PC-9 (cell line): Measurements from ENCODE around the gene KCNC4. TPM values are rescaled to one million over a fixed set of nuclear protein-coding genes. Genes with fewer than 3 reads are reported as not detected.

Experiments
- Bru-seq: library from RNA; stranded (reverse); fragments of 400-500 nt; gene quantifications from one replicate; lab custom pipeline; 2021; lab: Mats Ljungman, UMichigan
- BruChase-seq, 2 experiments: library from RNA; stranded (reverse); fragments of 400-500 nt; gene quantifications; one replicate each; lab custom pipeline; 2021; lab: Mats Ljungman, UMichigan
- BruUV-seq: library from RNA; stranded (reverse); fragments of 400-500 nt; replicated peaks from 2 replicates; lab custom pipeline; 2021; lab: Mats Ljungman, UMichigan
- CTCF ChIA-PET: fragments of 300-600 bp; sonication (Branson Sonifier 250); formaldehyde crosslinking; loops from one replicate; lab custom pipeline; 2022; ENCODE audit warnings: antibody characterized with exemption; lab: Charles Lee
- POLR2A ChIA-PET: fragments of 300-600 bp; sonication (Branson Sonifier 250); formaldehyde crosslinking; loops from one replicate; lab custom pipeline; 2022; ENCODE audit warnings: antibody characterized with exemption; ENCODE audit not compliant: unreplicated experiment; lab: Charles Lee
- DNase-seq, 2 experiments: peaks; one replicate each; pipeline versions ENCODE4 v3.0.0 to v3.0.0-alpha.2; 2015 to 2022; ENCODE audit warnings: mixed read lengths in 1 of 2
- H2AFZ ChIP-seq: fragments of 200-600 bp; sonication (generic); 2 replicates; pipeline ENCODE4 v1.8.1; 2017; ENCODE audit warnings: antibody characterized with exemption
- H3F3A ChIP-seq: fragments of 200-600 bp; sonication (generic); 2 replicates; pipeline ENCODE4 v1.8.1; 2017; ENCODE audit warnings: antibody characterized with exemption, mild to moderate bottlenecking, low read depth; ENCODE audit not compliant: insufficient read depth
- H3K27ac ChIP-seq: fragments of 200-600 bp; sonication (generic); 2 replicates; pipeline ENCODE4 v1.6.1; 2016; ENCODE audit warnings: mixed run types
- H3K27me3 ChIP-seq: fragments of 200-600 bp; sonication (generic); 2 replicates; pipeline ENCODE4 v1.6.1; 2016; ENCODE audit warnings: low read depth, mixed run types; ENCODE audit not compliant: insufficient read depth
- H3K36me3 ChIP-seq: fragments of 200-600 bp; sonication (generic); 2 replicates; pipeline ENCODE4 v1.6.1; 2016; ENCODE audit warnings: low read depth, mixed run types
- H3K4me1 ChIP-seq: fragments of 200-600 bp; sonication (generic); replicated peaks from 2 replicates; pipeline ENCODE4 v1.6.1; 2016; ENCODE audit warnings: mixed run types; ENCODE audit not compliant: insufficient read depth
- H3K4me2 ChIP-seq: fragments of 200-600 bp; sonication (generic); 2 replicates; pipeline ENCODE4 v1.6.1; 2017; ENCODE audit warnings: mixed run types
- H3K4me3 ChIP-seq: fragments of 200-600 bp; sonication (generic); 2 replicates; pipeline ENCODE4 v1.6.1; 2016; ENCODE audit warnings: mixed run types
- H3K79me2 ChIP-seq: fragments of 200-600 bp; sonication (generic); 2 replicates; pipeline ENCODE4 v1.6.1; 2017; ENCODE audit warnings: low read depth, mixed run types
- H3K9me2 ChIP-seq: fragments of 200-600 bp; sonication (generic); 2 replicates; pipeline ENCODE4 v1.8.1; 2017; ENCODE audit warnings: mild to moderate bottlenecking; ENCODE audit not compliant: insufficient read depth
- H3K9me3 ChIP-seq: fragments of 200-600 bp; sonication (generic); 2 replicates; pipeline ENCODE4 v1.8.1; 2016; ENCODE audit warnings: low read depth; ENCODE audit not compliant: insufficient read depth
- H4K20me1 ChIP-seq: fragments of 200-600 bp; sonication (generic); 2 replicates; pipeline ENCODE4 v1.8.1; 2017; ENCODE audit not compliant: insufficient read depth
- EZH2 ChIP-seq: fragments of 200-600 bp; sonication (generic); IDR thresholded peaks from 2 replicates; pipeline ENCODE4 v1.8.0; 2017; ENCODE audit warnings: antibody characterized with exemption, low read depth
- intact Hi-C: fragments of 100-400 bp; cut with micrococcal nuclease; formaldehyde crosslinking; loops from one replicate; pipeline ENCODE4 v1.10.0; 2022; ENCODE audit not compliant: unreplicated experiment
- long read RNA-seq: library from polyadenylated mRNA; stranded (forward); transcript quantifications from one replicate; pipeline ENCODE4 v2.0.0, GENCODE V29; 2022
- total RNA-seq: library from RNA; stranded (reverse); gene quantifications from 2 replicates; pipeline ENCODE4 v1.2.3, GENCODE V29; 2021
- TF ChIP-seq, protein P1 (sequence below): fragments of 200-600 bp; sonication (generic); conservative IDR thresholded peaks from 2 replicates; pipeline ENCODE4 v1.6.1; 2017; ENCODE audit warnings: mixed run types, antibody characterized with exemption, mild to moderate bottlenecking, moderate library complexity

Gene KCNC4
- total RNA-seq (8.6 and 9.4 TPM in 2 replicates), Bru-seq, nascent RNA (percentile 43 among the genes with signal in this experiment), BruChase-seq, experiment 1, labeled RNA remaining after a 2-hour chase (percentile 57 among the genes with signal in this experiment), BruChase-seq, experiment 2, labeled RNA remaining after a 6-hour chase (percentile 50 among the genes with signal in this experiment)
- long read RNA-seq, full-length matches to known transcripts, result 3 of 10 reads
- long read RNA-seq, partial matches to known transcripts, result 1 of 10 reads
- long read RNA-seq, other reads (novel, unspliced or antisense), result 6 of 10 reads

DNA sequence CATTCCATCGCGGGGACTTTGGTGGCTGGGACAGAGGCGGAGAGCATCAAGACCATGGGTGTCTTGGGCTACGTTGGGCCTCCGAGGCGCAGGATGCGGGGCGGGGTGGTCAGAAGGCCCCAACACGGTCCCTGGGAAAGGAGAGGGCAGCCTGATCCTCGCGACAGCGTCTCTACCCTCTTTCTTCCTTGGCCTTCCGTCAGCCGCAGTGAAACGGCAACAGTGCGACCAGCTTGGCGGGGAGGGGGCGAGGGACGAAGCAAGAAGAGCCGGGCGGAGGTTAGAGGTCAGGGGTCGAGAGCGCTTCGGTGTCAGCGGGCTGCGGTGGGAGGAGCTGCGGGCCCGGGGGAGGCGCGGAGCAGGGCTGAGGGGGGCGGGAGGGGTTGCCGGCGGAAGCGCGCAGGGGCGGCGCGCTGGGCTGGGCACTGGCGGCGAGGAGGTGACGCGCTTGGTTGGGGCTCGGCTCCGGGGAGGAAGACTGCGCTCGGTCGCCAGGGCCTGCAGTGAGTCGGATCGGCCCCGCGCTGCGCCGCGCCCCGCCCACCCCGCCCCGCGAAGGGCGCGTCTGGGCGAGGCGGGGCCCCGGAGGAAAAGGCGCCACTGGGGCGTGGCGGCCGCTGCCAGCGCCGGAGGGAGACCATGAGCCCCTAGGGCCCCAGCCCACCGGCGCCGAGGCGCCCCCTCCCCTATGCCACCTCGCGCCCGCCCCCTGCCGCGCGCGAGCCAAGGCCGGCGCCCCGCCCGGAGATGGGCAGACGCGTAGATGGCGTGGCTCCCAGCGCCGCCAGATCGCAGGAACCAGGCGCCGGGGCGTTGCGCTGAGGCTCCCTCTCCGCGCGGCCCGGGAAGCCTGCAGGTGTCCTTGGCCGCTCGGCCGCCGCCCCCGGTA is at the start of gene KCNC4:
Gene KCNC4, plus strand, starts transcription at position 600 of the 889 bp plus-strand sequence. CDS start 1,186 bp downstream, outside the sequence.
- H3K4me3 ChIP-seq, result peak within 1 kb of the TSS; percentile 65
- no peaks in the 10 kb centered on the region for H3K36me3 ChIP-seq
- H3K9me2 ChIP-seq, result no peaks in the 10 kb centered on the region
- TF ChIP-seq, protein P1, sequence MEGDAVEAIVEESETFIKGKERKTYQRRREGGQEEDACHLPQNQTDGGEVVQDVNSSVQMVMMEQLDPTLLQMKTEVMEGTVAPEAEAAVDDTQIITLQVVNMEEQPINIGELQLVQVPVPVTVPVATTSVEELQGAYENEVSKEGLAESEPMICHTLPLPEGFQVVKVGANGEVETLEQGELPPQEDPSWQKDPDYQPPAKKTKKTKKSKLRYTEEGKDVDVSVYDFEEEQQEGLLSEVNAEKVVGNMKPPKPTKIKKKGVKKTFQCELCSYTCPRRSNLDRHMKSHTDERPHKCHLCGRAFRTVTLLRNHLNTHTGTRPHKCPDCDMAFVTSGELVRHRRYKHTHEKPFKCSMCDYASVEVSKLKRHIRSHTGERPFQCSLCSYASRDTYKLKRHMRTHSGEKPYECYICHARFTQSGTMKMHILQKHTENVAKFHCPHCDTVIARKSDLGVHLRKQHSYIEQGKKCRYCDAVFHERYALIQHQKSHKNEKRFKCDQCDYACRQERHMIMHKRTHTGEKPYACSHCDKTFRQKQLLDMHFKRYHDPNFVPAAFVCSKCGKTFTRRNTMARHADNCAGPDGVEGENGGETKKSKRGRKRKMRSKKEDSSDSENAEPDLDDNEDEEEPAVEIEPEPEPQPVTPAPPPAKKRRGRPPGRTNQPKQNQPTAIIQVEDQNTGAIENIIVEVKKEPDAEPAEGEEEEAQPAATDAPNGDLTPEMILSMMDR, result no peak
- TF ChIP-seq EZH2, result no peak
- no peak within 1 kb of the TSS for H3K27ac ChIP-seq
- no peaks in the 10 kb centered on the region for H3K9me3 ChIP-seq
- CTCF ChIA-PET, result interaction anchor here (0.7 to 1.6 kb wide), 2 partner anchors 103 to 250 kb away, joined by 4 to 5 read pairs; no protein-coding TSS in a partner anchor
- peak within 1 kb of the TSS; percentile 87 for H3K4me2 ChIP-seq
- intact Hi-C loops, result no loop called here
- peaks cover 16% of the 10 kb centered on the region for H3K79me2 ChIP-seq
- H2AFZ ChIP-seq, result peak within 1 kb of the TSS; percentile 83
- H3F3A ChIP-seq, result peaks cover 32% of the 10 kb centered on the region
- no TSS peak for BruUV-seq
- POLR2A ChIA-PET, result interaction anchor here (0.7 kb wide), 1 partner anchor 128 kb away, joined by 3 read pairs; no protein-coding TSS in a partner anchor
- H4K20me1 ChIP-seq, result peaks cover 10% of the 10 kb centered on the region; the same call in 1 of the 2 replicates
- H3K27me3 ChIP-seq, result no peaks in the 10 kb centered on the region
- peak; percentile 67 to 80 for DNase-seq
- H3K4me1 ChIP-seq, result peaks cover 41% of the 10 kb centered on the region

DNA sequence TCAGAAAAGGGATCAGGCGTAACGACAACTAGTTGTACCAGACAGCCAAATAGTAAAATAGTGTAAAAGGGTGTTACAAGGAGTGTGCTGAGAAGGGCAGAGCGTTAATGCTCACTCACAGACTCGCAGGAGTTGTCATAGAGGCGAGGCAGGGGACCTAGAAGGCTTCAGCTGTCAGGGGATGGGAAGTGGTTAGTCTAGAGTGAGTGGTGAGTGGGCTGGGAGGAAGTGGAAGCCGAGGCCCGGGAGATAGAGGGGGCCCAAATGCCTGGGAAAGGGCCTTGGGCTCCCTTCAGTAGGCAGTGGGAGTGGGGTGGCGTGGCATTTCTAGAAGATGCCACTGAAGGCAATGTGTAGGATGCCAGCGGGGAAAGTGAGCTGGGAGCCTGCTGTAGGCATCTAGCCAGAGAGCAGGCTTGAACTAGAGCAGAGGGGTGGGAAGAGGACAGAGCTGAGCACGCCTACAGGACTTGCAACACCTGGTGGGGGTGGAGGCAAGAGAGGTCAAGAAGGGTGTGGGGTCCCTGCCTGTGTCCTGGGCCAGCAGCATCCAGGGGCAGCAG is 49.5 kb upstream of the KCNC4 start:
- no peaks in the 10 kb centered on the region for H3K79me2 ChIP-seq
- BruUV-seq, result no TSS peak
- no peaks in the 10 kb centered on the region for H3K9me2 ChIP-seq
- H3K4me2 ChIP-seq, result no peak overlapping the region
- peaks cover 10% of the 10 kb centered on the region for H3K4me1 ChIP-seq
- CTCF ChIA-PET, result no interaction called here
- H3F3A ChIP-seq, result no peaks in the 10 kb centered on the region; the same call in 1 of the 2 replicates
- H4K20me1 ChIP-seq, result no peaks in the 10 kb centered on the region; the same call in 1 of the 2 replicates
- H3K27ac ChIP-seq, result no peak overlapping the region
- peaks cover 4% of the 10 kb centered on the region; the same call in 1 of the 2 replicates for H3K27me3 ChIP-seq
- no peaks in the 10 kb centered on the region for H3K9me3 ChIP-seq
- intact Hi-C loops, result no loop called here
- H2AFZ ChIP-seq, result no peak overlapping the region
- POLR2A ChIA-PET, result no interaction called here
- no peaks in the 10 kb centered on the region for H3K36me3 ChIP-seq
- DNase-seq, result no peak
- TF ChIP-seq EZH2, result no peak
- TF ChIP-seq, protein P1, result no peak
- H3K4me3 ChIP-seq, result no peak overlapping the region

DNA sequence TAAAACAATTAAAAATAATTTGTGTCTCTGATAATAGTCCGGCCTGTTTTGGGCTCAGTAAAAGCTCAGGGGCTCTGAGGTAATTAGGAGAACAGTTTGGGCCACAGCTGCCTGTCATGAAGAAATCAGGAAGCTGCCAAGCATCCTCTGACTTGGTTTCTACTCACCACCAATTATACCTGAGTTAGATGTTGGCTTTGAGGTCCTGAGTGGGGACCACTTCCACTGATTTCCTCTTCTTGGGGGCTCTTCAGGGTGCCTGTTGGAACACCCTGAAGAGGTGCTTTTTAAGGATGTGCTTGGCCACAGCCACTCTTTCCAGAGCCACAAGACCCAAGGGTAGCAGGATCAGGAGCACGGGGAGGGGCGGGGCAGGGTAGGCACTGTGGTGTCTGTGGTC is 48.9 kb upstream of the KCNC4 start:
- ChIA-PET CTCF (interaction anchor here (0.9 kb wide), 1 partner anchor 11 kb away, joined by 3 read pairs; the partner anchor contains the start of gene SLC6A17), POLR2A (interaction anchor here (0.7 kb wide), 1 partner anchor 108 kb away, joined by 3 read pairs; no protein-coding TSS in a partner anchor)
- Histone ChIP-seq H3K9me2 (no peaks in the 10 kb centered on the region), H3F3A (no peaks in the 10 kb centered on the region; the same call in 1 of the 2 replicates), H3K79me2 (no peaks in the 10 kb centered on the region), H3K27me3 (peaks cover 4% of the 10 kb centered on the region; the same call in 1 of the 2 replicates), H3K4me3 (no peak overlapping the region), H3K4me1 (peaks cover 10% of the 10 kb centered on the region), H3K9me3 (no peaks in the 10 kb centered on the region), H3K4me2 (no peak overlapping the region), H2AFZ (no peak overlapping the region), H3K27ac (no peak overlapping the region), H4K20me1 (no peaks in the 10 kb centered on the region; the same call in 1 of the 2 replicates), H3K36me3 (no peaks in the 10 kb centered on the region)
- TF ChIP-seq, protein P1, result no peak
- no peak for TF ChIP-seq EZH2
- intact Hi-C loops, result no loop called here
- no TSS peak for BruUV-seq
- DNase-seq, result no peak
